NT2/D1 (cell line): ENCODE data around the gene HOXA6.

Experiments used
- SUZ12 ChIP-seq: IDR thresholded peaks from 2 replicates; pipeline ENCODE4 v1.6.1; 2011; ENCODE audit not compliant: insufficient read length, insufficient read depth; ENCODE audit errors: extremely low read depth
- YY1 ChIP-seq: IDR thresholded peaks from 2 replicates; pipeline ENCODE4 v1.6.1; 2011; ENCODE audit not compliant: insufficient read length, insufficient read depth
- ZNF274 ChIP-seq: IDR thresholded peaks from 2 replicates; pipeline ENCODE4 v1.6.1; 2011; ENCODE audit warnings: mild to moderate bottlenecking, low read depth, low read length

DNA sequence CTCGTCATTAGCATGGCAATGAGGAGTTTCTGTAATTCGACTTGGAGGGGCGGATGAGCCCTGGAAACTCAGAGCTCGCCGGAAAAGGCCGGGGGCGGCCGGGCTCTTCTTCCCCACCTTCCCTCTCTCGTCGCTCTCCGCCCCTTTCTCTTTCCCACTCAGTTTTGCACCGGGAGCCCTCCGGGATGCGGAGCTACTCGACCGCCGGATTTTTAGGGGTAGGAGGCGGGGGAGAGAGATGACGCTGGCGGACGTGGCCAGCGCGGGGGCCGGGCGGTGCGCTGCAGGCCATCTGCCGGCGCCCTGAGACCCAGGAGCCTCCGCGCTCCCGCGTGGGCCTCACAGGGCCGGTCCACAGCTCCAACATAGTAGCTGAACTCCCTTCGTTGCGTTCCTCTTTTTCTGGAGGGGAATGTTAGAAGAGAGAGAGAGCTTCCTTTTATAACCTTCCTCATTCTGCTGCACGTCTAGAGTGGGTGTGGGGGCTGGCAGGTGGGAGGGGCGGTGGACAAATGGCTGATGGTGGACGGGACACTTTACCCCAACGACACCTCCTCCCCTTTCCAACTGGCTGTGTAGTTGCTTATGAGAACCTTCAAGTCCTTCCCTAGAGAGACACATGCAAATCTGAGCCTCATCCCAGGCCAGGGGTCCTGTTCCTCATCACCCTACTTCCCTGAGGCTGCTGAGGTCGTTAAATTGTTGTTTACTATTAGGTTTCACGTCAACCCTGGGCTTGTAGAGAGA lies 50.6 kb downstream of the HOXA6 start:
- TF ChIP-seq ZNF274 = no peak
- TF ChIP-seq YY1 = no peak
- TF ChIP-seq SUZ12 = no peak
